Measurements from ENCODE around the gene RNPC3. TPM values are rescaled to one million over a fixed set of nuclear protein-coding genes. Genes with fewer than 3 reads are reported as not detected.

The RNPC3 gene
- total and polyA plus RNA-seq, 2 of the 8 experiments (the other 6 are each of a cell fraction or from before 2014, with no cell fraction given) = 10.9 to 12.8 TPM

DNA sequence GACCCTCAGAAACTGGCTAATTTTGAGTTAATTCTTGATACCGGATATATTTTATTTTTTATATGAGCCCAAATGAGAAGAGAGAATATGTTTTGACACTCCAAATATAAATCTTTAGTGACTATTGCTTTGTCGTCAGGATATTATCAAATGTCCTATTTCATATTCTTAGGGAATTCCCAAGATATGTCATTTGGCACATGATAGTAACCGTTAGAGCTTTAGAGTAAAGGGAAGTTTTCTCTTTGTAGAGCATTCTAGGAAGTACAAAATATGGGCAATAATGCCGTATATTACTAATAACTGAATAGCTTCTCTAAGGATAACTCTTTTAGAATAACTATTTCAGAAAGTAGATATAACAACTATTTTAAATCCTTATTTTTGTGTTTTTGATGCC lies 37.6 kb downstream of the RNPC3 start:
- 93% methylated on average over 4 of the region's 4 CpGs; no CpG with 5 or more reads in 1 of the 2 experiments for WGBS, 2 experiments (ENCODE audit: extremely low coverage in 1 of 2, insufficient coverage in 1 of 2, insufficient read length in 1 of 2, insufficient replicate concordance in 2 of 2, low coverage in 1 of 2, low lambda C conversion rate in 2 of 2, missing lambda C conversion rate in 1 of 2)
- Histone ChIP-seq H3K79me1 (ENCODE audit: low read depth, low read length) (no peaks in the 10 kb centered on the region), H2BK120ac (replicated peaks; ENCODE audit: low read depth, low read length) (no peak overlapping the region), H3K4me1 (replicated peaks in 1 of 4; ENCODE audit: control insufficient read depth in 3 of 4, insufficient read depth in 4 of 4, low read length in 3 of 4) (no peaks in the 10 kb centered on the region), H3K14ac (ENCODE audit: insufficient read length) (no peak overlapping the region), H4K91ac (replicated peaks; ENCODE audit: insufficient read length, low read length) (no peak overlapping the region), H3K9ac (replicated peaks in 1 of 4; ENCODE audit: extremely low read depth in 1 of 4, low read depth in 3 of 4, low read length in 3 of 4) (no peak overlapping the region), H2AFZ (ENCODE audit: low read length) (no peak overlapping the region), H3K27ac (ENCODE audit: low read depth, low read length) (no peak overlapping the region), H3K36me3 (ENCODE audit: control insufficient read depth in 2 of 4, insufficient read depth in 4 of 4, low read length in 3 of 4) (no peaks in the 10 kb centered on the region), H3K23me2 (ENCODE audit: low read depth, low read length) (no peaks in the 10 kb centered on the region), H4K8ac (ENCODE audit: extremely low read depth, insufficient read depth, low read length) (no peak overlapping the region), H3K27me3 (replicated peaks in 1 of 4; ENCODE audit: control insufficient read depth in 3 of 4, extremely low read depth in 1 of 4, insufficient read depth in 3 of 4, low read length in 3 of 4) (no peaks in the 10 kb centered on the region), H3K79me2 (ENCODE audit: control insufficient read depth in 1 of 2, insufficient read depth in 2 of 2, low read length in 2 of 2) (no peaks in the 10 kb centered on the region), H3K23ac (ENCODE audit: insufficient read length) (no peak overlapping the region), H4K5ac (ENCODE audit: insufficient read length, low read depth, low read length) (no peak overlapping the region), H3K4me3 (ENCODE audit: extremely low read depth in 1 of 4, insufficient read depth in 2 of 4, low read depth in 3 of 4, low read length in 4 of 4) (no peak overlapping the region), H3K4me2 (ENCODE audit: insufficient read depth in 1 of 2, low read depth in 2 of 2, low read length in 2 of 2) (no peak overlapping the region), H2AK5ac (ENCODE audit: low read depth, low read length) (no peak overlapping the region), H2BK15ac (ENCODE audit: low read length) (no peak overlapping the region), H3K4ac (replicated peaks; ENCODE audit: insufficient read length, low read depth, low read length) (no peak overlapping the region), H2BK20ac (ENCODE audit: low read length) (no peak overlapping the region), H2BK5ac (ENCODE audit: low read depth, low read length) (no peak overlapping the region), H2BK12ac (ENCODE audit: low read depth, low read length) (no peak overlapping the region), H4K20me1 (replicated peaks in 1 of 2; ENCODE audit: control insufficient read depth in 1 of 2, insufficient read depth in 2 of 2, low read length in 2 of 2) (no peaks in the 10 kb centered on the region), H3K9me3 (ENCODE audit: insufficient read depth in 2 of 2, low read depth in 1 of 2, low read length in 1 of 2) (no peaks in the 10 kb centered on the region), H3K56ac (replicated peaks; ENCODE audit: insufficient read length, low read depth, low read length) (no peak overlapping the region), H3K18ac (ENCODE audit: extremely low read depth, low read length) (no peak overlapping the region)
- ChIA-PET POLR2A (ENCODE audit: partially characterized antibody) (no interaction called here), CTCF (ENCODE audit: partially characterized antibody) (no interaction called here)
- FAIRE-seq (no peak), DNase-seq (ENCODE audit: low read depth in 1 of 2, low spot score in 2 of 2) (no peak)
- TF ChIP-seq RNF2 (IDR thresholded peaks at IDR 0.05; ENCODE audit: borderline replicate concordance, low read depth, low read length, missing control alignments, poor library complexity, severe bottlenecking) (no peak), KDM1A (IDR thresholded peaks at IDR 0.05; ENCODE audit: borderline replicate concordance, low read length) (no peak), POLR2A (IDR thresholded peaks at IDR 0.05; ENCODE audit: control extremely low read depth in 1 of 2, low read depth in 2 of 2, low read length in 2 of 2) (no peak), SIRT6 (IDR thresholded peaks at IDR 0.05; ENCODE audit: low read length) (no peak), KDM4A (IDR thresholded peaks at IDR 0.05; ENCODE audit: low read depth, low read length, severe bottlenecking) (no peak), CHD1 (IDR thresholded peaks at IDR 0.05; ENCODE audit: low read depth, low read length) (no peak), SP1 (IDR thresholded peaks at IDR 0.05; ENCODE audit: low read depth, low read length) (no peak), POU5F1 (IDR thresholded peaks at IDR 0.05; ENCODE audit: low read depth, low read length) (no peak), TBP (IDR thresholded peaks at IDR 0.05; ENCODE audit: low read depth, low read length) (no peak), TEAD4 (IDR thresholded peaks at IDR 0.05; ENCODE audit: low read depth, low read length) (no peak), ASH2L (IDR thresholded peaks at IDR 0.05; ENCODE audit: low read length) (no peak), GABPA (IDR thresholded peaks at IDR 0.05; ENCODE audit: borderline replicate concordance, insufficient read depth, low read length) (no peak)
- TF ChIP-seq, protein P1, sequence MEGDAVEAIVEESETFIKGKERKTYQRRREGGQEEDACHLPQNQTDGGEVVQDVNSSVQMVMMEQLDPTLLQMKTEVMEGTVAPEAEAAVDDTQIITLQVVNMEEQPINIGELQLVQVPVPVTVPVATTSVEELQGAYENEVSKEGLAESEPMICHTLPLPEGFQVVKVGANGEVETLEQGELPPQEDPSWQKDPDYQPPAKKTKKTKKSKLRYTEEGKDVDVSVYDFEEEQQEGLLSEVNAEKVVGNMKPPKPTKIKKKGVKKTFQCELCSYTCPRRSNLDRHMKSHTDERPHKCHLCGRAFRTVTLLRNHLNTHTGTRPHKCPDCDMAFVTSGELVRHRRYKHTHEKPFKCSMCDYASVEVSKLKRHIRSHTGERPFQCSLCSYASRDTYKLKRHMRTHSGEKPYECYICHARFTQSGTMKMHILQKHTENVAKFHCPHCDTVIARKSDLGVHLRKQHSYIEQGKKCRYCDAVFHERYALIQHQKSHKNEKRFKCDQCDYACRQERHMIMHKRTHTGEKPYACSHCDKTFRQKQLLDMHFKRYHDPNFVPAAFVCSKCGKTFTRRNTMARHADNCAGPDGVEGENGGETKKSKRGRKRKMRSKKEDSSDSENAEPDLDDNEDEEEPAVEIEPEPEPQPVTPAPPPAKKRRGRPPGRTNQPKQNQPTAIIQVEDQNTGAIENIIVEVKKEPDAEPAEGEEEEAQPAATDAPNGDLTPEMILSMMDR (IDR thresholded peaks at IDR 0.05; ENCODE audit: control extremely low read depth in 1 of 3, insufficient read depth in 1 of 3, low read depth in 1 of 3, low read length in 3 of 3) = no peak

Data from H1 (cell line).